Gastroesophageal sphincter (tissue), 3 donors: ENCODE results near the gene ADAMTSL3.

Experiments used
- EP300 ChIP-seq: sonication (generic); formaldehyde crosslinking; IDR thresholded peaks from one replicate; pipeline ENCODE4 v1.6.1; 2017; ENCODE audit warnings: antibody characterized with exemption, mild to moderate bottlenecking
- POLR2AphosphoS5 ChIP-seq: sonication (generic); formaldehyde crosslinking; IDR thresholded peaks from one replicate; pipeline ENCODE4 v1.6.1; 2017; ENCODE audit warnings: antibody characterized with exemption
- TF ChIP-seq, protein P1 (sequence below), 4 experiments: fragments of 200-600 bp in 2 of 4; fragments of 450-650 bp in 2 of 4; sonication (generic) in 1 of 4; IDR thresholded peaks; one replicate each; pipeline ENCODE4 v1.5.1; 2017 to 2019; ENCODE audit warnings: antibody characterized with exemption in 4 of 4, mild to moderate bottlenecking in 2 of 4, moderate library complexity in 2 of 4

DNA sequence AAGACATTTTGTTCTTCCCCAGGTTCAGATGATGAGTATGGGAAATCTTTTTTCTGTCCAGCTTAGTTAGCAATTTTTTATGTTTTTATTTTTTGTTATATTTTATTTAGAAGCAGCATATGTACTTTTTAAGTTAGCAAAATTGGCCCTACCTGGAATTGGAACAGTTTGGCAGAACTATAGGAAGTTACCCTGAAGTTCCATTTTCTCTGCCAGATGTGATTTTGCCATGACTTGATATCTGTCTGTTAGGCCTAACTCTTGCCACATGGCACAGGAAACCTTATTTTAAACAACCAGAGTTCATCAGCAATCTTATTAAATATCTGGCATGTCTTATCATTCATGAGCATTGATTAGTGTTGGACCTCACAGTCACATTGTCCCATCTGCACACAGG, 67.1 kb downstream of the ADAMTSL3 start:
- TF ChIP-seq, protein P1, sequence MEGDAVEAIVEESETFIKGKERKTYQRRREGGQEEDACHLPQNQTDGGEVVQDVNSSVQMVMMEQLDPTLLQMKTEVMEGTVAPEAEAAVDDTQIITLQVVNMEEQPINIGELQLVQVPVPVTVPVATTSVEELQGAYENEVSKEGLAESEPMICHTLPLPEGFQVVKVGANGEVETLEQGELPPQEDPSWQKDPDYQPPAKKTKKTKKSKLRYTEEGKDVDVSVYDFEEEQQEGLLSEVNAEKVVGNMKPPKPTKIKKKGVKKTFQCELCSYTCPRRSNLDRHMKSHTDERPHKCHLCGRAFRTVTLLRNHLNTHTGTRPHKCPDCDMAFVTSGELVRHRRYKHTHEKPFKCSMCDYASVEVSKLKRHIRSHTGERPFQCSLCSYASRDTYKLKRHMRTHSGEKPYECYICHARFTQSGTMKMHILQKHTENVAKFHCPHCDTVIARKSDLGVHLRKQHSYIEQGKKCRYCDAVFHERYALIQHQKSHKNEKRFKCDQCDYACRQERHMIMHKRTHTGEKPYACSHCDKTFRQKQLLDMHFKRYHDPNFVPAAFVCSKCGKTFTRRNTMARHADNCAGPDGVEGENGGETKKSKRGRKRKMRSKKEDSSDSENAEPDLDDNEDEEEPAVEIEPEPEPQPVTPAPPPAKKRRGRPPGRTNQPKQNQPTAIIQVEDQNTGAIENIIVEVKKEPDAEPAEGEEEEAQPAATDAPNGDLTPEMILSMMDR (IDR thresholded peaks at IDR 0.05): no peak
- TF ChIP-seq POLR2AphosphoS5 (no peak), EP300 (no peak)
